Stimulated activated CD4-positive, alpha-beta T cell treated with anti-CD3 and anti-CD28 coated beads, Interleukin-15, amount 100 ng/mL, for 1 hour (primary cell): ENCODE measurements around the gene TMEM61.

Experiments
- DNase-seq, 2 donors: peaks; one replicate each; pipeline ENCODE4 v3.0.0-alpha.2; 2020; ENCODE audit warnings: low read depth in 1 of 2, low spot score in 1 of 2

Gene TMEM61

GRCh38 chr1:54984131-54984842, 3.9 kb downstream of the TMEM61 start:
- DNase-seq, result no peak

DNA sequence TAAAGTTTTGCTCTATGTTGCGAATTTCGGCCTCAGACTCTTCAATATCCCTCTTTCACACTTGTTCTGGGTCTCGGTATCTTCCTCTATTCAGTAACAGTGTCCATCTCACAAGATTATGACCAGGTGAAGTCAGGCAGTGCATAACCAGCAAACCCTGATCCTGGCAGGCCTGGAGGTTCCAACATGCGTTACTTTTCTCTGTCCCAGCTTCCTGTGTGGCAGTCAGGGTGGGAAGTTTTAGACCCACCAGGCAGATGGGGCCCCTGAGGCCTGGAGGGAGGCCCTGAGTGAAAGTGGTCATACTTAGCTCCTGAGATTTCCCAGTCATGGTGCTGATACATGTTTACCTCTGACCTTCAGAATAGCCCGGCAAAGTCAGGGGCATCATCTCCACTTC, 5.1 kb downstream of the TMEM61 start:
- DNase-seq, result no peak

DNA sequence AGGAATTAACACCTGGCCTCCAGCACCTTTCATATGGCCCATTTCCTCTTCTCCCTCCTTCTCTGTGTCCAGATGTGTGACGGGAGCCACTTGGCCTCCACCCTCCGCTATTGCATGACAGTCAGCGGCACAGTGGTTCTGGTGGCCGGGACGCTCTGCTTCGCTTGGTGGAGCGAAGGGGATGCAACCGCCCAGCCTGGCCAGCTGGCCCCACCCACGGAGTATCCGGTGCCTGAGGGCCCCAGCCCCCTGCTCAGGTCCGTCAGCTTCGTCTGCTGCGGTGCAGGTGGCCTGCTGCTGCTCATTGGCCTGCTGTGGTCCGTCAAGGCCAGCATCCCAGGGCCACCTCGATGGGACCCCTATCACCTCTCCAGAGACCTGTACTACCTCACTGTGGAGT, 5.6 kb downstream of the TMEM61 start:
- DNase-seq, result no peak

DNA sequence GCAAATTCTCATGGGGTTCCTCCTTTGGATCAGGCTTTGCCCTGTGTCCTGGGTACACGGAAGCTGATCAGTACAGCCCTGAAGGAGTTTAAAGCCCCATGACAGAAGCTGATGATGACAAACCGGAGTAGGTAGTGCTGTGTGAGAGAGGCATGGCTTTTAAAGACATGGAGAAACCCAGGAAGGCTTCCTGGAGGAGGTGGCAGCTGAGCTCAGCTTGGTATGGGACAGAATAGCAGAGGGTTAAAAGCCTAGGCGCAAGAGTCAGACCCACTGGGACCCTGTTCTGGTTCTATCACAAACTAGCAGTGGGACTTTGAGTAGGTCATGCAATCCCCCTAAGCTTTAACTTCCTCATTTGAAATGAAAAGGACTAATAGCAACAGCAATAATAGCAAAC, 6.1 kb downstream of the TMEM61 start:
- DNase-seq, result no peak

DNA sequence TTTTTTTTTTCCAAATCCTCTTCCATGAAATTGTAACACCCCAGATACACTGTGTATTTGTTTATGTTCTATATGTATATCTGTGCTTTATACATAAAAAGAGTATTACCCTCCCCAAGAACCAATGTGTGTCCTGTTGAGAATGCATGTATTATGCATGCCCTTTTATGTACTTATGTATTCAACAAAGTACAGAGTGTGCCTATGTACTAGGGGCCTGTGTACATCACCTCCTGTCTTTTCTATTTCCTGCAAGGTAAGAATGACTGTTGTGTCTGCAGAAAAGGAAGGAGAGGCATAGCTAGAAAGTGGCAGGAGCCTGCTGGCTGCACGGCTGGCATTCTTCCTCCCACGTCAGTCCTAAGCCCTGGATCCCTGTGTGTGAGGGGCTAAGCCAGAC, 7.0 kb downstream of the TMEM61 start:
- no peak for DNase-seq

GRCh38 chr1:54987919-54988705, 7.7 kb downstream of the TMEM61 start:
- DNase-seq, result no peak

DNA sequence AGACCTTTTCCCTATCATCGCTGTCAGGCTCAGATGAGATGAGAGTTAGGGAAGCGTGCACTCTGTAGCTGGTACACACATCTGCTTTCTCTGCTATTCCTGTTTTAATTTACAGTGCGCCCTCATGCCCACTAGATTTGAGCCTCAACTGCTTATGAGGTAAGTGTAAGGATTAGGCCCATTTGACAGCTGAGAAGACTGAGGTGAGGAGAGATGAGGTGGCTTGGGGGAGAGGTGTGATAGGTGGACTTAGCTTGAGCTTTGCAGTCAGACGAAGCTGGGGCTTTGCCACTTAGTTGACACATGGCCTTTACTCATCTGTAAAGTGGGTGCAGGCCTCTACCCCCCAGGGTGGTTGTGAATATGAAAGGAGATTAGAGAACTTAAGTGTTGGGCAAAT, 8.5 kb downstream of the TMEM61 start:
- DNase-seq, result no peak

DNA sequence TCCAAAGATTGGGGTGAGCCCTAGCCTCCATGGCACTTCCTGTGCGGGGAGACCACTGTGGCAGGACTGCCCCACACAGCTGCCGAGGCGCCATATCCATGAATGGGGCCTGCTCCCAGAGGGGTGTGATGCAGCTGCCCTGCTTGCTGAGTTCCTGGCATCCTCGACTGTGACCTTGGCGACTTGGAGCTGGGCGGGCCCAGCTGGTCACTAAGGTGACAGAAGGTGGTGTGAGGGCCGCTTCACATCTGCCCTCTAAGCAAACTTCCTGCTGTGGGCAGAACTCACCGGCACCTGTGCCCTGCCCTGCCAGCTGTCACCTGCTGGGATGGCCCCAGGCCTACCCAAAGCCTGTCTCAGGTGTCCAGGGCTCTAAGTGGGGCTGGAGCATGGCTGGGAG, 9.0 kb downstream of the TMEM61 start:
- DNase-seq, result no peak

DNA sequence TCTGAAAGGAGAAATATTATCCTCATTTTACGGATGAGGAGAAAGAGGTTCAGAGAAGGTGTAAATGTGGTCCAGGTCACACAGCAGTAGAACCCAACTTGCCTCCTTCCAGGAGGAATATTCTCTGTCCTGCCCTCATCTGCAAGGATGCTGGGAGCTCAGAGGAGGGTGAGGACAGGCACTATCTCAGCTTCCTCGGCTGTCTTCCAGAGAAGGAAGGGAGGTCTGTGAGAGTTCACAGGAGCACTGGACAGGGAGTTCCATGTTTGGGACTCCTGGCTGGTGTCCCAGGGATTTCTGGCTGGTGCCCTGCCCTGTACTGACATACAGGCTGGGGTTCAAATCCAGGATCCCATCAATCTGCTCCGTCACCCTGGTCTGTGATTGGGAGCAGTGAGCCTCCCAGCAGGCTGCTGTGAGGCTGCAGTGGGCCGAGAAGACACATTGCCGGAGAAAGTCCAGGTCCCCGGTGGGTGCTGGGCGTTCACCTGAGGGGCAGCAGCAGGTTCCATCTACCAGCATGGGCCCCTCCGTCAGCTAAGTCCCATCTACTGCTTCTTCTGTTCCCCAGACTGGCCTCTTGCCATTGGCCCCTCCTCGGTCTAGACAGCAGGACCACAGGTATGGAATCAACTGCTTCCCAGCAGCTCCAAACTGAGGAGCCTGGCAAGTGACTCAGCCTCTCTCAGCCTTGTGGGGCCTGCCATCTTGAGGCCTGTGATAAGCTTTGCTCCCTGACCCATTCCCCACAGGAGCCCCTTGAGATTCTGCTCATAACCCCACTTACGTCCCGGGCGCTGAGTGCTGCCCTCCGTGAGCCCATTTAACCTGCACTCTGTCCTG, 9.8 kb downstream of the TMEM61 start:
- no peak for DNase-seq

DNA sequence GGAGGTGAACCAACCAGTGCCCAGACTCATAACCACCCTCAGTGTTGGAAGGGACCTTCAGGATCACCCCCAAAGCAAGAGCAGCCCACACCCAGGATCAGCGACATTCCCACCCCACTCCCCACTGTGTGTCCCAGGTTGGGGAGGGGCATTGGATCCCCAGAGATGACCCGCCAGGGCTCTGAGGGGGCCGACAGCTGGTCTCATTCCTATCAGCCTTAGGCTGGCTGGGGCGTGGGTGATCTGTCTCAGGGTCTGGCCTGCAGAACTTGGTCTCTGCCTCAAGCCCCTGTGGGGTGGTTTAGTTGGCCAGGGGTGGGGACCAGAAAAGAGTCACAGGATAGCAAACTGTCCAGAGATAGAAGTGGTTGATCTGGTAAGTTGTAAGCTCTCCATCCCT, 10.5 kb downstream of the TMEM61 start:
- no peak for DNase-seq

GRCh38 chr1:54991939-54992338, 11.5 kb downstream of the TMEM61 start:
- DNase-seq, result no peak

- DNase-seq, result no peak
Observed at GRCh38 chr1:54993140-54993539, 12.7 kb downstream of the TMEM61 start.

DNA sequence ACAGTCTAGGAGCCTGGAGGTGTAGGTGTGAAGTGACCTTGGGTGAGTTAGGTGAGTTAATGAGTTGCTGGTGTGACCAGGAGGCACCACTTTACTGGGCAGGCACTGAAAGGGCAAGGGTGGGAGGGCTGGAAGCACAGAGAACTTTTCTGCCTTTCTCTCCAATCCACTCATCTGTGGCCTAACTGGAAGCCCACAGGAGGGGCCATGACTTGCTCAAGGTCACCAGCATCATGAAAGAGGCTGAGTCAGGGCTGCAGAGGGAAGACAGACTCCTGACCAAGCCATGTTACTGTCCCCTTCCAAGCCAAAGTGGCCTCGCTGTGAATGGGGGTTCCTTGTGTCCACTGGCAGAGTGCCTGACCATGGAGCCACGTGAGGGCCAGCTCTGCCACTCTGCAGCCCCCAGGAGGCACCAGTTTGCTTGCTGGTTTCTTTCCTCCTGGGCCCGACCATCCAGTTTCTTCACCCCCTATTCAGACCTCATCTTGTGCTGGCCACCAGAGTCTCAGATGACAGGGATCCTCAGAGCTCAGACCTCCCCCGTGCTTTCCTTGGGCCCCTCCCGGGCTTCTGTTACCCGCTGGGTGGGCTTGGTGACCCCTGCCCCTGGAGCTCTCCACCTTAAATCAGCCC, 14.0 kb downstream of the TMEM61 start:
- DNase-seq, result no peak

DNA sequence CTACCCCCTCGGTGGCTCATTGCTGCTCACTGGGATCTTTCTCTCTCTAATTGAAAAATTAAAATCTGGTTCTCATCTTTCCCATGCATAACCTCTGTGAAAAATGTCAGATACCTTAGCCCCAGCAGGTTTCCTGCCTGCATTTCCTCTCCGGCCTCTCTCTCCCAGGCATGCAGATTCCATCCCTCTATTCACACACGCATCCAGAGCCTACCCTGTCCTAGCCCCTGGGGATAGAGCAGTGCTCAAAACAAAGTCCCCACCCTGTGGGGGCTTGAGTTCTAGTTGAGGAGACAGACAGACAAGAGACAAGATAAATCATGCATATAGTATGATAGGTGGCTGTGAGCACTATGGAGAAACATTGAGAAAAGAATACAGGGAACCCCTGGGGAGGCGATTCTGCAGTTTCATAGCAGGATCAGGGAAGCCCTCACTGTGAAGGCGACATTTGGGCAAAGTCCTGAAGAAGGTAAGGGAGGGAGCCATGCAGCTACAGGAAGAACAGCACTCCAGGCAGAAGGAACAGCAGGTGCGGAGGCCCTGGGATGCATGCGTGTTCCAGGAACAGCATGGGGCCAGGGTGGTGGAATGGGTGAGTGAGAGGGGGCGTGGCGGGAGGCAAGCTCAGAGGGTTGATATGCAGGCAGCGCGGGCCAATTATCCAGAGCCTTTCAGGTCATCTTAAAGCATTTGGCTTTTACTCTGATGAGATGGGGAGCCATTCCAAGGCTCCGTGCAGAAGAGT, 14.8 kb downstream of the TMEM61 start:
- DNase-seq, result no peak

DNA sequence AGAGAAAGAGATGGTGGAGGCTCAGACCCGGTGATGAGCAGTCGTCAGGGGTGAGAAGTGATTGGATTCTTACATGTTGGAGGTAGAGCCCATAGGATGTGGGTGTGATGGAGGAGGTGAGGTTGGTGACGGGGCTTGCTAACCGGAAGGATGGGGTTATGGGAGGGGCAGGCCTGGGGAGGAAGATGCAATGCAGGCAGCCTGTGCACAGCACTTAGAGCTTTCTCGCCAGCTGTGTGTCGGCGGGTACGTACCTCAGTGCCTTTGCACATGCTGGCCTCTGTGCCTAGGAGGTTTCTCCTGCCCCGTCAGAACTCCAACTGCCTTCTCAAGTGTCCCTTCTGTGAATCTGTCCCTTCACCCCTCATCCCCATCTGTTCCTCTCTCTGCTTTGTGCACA, 15.4 kb downstream of the TMEM61 start:
- no peak for DNase-seq

DNA sequence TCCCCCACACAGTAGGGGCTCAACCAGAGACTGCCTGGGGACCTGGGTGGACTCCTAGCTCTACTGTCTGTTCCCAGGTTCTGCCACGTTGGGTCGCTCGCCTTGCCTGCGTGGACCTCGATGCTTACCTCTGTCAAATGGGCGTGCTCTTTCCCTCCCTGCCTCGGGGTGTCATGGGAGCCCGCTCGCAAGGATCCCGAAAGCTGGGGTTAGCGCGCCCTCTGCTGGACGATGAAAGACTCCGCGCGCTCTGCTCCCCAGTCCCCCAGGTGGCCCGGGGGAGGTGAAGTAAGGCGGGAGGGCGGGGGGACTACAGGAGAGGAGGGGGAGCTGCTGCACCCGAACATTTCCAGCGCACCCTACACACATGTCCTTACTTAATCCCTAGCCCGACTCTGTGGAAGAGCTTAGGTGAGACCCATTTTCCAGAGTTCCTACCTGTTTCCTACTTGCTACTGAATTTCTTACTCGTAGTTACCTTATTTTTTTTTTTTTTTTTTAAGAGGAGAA, 16.0 kb downstream of the TMEM61 start:
- DNase-seq, result peak; percentile 56 to 63

DNA sequence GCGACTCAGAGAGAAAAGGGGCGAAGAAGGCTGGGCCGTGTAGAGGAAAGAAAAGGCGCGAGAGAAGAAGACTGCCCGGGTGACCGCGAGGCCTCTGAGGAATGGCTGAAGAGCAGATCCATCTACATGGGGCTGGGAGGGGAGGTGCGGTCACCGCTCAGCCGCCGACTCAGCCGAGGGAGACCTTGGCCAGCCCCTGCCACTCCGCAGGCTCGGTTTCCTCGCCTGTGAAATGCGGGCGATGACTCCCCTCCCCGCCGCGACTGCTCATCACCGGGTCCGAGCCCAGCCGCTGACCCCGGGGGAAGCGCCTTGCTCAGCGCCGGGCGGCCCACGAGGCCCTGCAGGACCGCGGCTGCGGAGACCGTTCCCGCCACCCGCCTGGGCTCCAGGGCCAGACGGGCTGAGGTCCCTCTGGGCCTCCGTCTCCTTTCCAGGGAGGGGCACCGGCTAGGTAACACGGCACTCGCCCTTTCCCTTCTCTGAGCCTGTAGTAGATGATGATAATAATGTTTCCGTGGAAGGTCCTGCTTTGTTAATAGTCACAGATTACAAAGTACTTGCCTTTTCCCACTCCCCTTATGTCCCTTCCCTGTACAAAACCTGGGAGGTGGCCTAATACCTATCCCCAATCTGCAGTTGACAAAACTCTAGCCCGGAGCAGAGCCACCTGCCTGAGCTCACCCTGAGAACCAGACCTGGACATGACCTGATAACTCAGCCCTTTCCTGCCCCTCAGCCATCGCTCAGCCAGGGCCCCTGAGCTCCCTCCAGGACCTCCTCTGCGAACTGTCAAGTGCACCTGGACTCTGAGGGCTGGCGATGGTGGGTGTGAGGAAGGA, 16.7 kb downstream of the TMEM61 start:
- no peak for DNase-seq

- DNase-seq, result no peak
Observed at GRCh38 chr1:54997711-54997986, 17.2 kb downstream of the TMEM61 start.

DNA sequence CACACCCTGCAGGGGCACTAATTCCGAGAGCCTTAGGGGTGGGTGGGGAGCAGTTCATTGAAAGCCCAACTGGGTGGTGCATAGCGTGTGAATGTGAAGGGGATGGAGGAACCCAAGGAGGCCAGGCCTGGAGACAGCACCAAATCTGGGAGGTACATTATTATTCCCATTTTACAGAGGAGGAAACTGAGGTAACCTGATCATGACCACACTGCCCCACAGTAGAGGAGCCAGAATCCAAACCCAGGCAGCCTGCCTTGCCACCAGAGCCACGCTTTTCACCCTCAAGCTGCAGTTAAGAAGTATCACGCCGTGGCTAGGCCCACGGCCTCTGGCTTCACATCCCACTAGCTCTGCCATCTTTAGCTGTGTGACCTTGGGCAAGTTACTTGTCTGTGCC, 17.7 kb downstream of the TMEM61 start:
- DNase-seq, result no peak

DNA sequence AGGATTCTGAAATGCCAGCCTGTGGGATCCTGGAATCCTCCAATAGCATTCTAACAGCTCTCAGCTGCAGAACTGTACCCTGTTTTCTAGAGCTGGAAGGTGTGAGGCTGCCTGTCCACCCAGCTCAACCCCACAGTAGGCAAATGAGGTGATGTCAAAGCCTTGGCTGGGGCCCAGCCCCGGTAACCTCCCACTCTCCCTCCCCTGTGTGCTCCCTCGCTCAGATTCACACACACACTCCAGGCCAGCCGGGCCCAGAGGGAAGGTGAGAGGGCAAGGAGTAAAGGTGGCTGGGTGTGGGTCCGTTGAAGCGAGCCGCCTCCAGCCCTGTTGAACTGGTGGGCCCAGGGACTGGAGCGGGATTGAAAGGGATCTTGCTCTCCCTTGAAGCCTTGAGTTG, 18.2 kb downstream of the TMEM61 start, which contains the start of gene BSND:
TSS of gene BSND (plus strand) at position 257 of the 400 bp plus-strand sequence. CDS start 254 bp downstream, outside the sequence.
- DNase-seq, result no peak
